NCI-H2227 (cell line): ENCODE measurements around the gene ST8SIA5.
A peak's percentile ranks its signal among the peaks of the same experiment; 100 is the strongest.

ENCODE experiments used
- DNase-seq: peaks from one replicate; lab custom pipeline; 2025; ENCODE audit not compliant: unreplicated experiment; lab: John Stamatoyannopoulos, UW

The ST8SIA5 gene

DNA sequence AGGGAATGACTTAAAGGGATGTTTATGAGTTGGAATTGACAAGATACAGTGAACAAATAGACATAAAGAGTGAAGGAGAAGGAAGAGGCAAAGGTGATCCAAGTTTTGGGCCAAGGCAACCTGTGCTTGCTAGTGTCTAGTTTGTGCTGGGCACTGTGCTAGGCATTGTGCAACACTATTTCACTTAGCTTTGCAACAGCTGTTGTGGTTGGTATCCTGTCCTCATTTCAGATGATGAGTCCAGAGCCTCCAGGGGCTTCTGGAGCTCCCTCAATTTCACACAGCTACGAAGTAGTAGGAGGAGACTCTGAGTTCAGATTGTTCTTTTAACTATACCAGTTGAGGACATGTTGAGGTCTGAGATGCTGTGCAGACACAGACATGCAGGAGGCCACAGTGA lies 81.7 kb downstream of the ST8SIA5 start:
- DNase-seq, result no peak

DNA sequence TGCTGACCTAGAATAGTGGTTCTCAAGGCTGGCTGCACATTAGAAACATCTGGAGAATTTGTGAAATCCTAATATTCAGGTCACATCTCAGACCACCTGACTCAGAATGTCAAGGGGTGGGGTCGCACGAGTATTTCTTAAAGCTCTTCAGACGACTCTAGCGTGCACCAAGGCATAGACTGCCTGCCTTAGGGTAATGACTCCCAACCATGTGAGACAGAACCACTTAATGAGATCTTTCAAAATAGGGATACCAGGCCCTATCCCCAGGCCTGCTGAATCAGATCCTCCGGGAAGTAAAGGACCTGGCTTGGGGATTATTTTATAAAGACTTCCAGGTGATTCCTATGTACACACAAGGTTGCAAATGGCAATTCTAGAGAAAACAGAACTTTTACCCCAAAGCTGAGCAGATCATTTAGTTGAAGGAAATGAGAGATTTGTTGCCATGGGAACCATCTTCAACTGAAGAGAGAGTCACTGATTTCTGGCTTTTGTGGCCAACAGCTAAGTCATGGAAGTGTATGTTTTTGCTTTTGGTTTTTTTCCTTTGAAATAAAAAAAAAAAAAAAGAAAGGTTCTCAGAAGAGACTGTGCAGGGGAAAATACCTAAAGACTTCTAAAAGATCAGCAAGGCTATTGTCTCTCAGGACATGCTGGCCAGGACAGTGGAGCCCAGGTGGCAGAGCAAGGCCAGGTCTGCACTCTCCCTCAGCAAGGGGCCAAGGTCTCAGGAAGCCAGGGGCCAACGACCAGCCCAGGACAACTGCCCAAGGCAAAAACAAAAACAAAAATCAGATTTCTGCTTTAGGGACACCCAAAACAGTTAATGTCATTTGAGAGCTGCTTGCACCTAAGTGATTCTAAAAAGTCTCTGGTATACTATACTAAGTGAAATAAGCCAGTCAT lies 84.5 kb downstream of the ST8SIA5 start:
- DNase-seq, result peak; percentile 13

GRCh38 chr18:46668694-46669093 lies 88.2 kb downstream of the ST8SIA5 start:
- DNase-seq, result no peak

GRCh38 chr18:46668135-46668534 lies 88.7 kb downstream of the ST8SIA5 start:
- no peak for DNase-seq

DNA sequence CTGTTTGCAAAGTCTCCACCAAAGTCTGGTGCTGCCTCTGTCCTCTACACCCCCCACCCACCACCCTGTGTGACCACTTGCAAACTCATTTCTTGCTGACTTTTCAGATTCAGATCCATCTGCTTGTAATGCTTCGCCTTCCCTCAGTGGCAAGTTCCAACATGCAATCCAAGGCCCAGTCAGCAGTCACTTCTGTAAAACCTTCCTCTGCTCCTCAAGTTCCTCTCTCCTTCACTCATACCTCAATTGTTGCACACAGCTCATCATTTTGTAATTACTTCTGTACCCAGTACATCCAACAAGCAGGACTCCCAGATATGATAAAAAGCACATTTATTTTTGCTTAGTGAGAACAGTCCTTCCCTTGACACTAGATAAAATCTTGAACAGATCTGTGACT lies 93.3 kb downstream of the ST8SIA5 start:
- no peak for DNase-seq

DNA sequence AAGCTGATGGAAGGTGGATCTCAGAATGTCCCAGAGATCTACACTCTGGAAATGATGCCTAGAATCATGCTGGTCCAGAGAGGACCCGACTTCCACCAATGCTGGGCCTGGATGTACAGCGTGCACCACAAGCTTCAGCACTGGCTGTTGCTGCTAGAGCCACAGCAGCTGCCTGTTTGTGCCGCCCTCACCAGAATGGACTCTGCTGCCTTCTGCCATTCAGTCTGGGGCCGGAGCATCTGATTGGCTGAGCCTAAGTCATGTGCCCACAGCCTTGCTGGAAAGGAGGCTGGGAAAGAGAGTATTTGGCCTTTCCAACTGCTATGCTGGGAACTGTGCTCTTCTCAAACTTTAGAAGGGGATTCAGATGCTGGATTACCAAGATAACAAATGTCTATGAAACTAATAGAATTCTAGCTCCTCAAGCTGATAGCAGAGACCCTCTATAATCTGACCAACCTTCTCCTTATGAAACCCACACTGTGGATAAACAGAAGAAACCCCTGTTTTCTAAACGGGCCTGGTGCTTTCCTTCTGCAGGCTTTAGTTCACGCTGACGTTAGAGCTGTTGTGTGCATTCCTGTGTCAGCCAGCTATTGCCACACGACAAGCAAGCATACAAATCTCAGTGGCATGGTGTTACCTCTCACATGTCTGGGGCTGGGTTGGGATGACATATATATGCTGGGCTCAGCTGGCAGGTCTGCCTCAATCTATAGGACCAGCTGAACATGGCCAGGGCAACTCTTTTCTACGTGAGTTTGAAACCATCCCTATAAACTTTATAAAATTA lies 95.7 kb downstream of the ST8SIA5 start:
- peak; percentile 73 for DNase-seq

GRCh38 chr18:46659484-46659883 lies 97.4 kb downstream of the ST8SIA5 start:
- no peak for DNase-seq

DNA sequence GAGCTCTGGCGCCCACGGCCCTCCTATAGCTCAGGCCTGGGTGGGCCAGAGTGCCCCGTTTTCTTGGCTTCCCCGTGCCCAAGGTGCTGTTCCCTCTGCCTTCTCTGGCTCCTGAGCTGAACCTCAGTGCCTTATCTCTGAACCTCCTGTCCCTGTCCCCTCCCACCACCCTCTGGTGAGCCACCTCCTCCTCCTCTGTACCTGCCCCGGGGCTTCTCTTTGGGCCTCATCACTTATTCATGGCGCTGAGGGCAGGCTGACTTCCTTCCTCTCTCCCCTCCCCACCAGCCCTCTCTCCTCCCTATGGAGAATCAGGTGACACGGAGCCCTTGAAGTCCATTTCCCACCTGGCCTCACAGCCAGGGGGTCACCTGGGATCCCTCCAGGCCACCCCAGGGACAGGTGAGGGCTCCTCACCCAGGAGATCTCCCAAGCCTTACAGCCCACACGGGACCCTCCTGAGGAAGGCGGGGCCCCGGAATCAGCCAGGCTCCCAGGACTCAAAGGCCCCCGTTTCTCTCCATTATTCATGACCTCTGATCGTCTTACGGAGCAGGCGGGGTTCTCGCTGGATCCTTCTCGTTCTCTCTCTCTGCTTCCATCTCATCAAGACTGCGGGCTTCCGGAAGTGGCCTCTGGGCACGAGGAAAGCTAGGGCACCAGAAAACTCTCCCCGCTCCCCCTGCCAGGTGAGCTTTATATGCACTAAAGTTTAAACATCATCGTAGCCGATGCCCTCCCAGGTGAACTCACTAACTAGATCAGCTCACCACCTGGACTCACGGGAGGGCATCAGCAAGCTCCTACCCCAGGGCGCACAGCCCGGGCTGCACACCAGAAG lies 99.5 kb downstream of the ST8SIA5 start, which contains the start of gene LOXHD1:
Gene LOXHD1 (minus strand): TSS at position 106 of the 841 bp plus-strand sequence. CDS start 187 bp downstream, outside the sequence.
- no peak for DNase-seq

DNA sequence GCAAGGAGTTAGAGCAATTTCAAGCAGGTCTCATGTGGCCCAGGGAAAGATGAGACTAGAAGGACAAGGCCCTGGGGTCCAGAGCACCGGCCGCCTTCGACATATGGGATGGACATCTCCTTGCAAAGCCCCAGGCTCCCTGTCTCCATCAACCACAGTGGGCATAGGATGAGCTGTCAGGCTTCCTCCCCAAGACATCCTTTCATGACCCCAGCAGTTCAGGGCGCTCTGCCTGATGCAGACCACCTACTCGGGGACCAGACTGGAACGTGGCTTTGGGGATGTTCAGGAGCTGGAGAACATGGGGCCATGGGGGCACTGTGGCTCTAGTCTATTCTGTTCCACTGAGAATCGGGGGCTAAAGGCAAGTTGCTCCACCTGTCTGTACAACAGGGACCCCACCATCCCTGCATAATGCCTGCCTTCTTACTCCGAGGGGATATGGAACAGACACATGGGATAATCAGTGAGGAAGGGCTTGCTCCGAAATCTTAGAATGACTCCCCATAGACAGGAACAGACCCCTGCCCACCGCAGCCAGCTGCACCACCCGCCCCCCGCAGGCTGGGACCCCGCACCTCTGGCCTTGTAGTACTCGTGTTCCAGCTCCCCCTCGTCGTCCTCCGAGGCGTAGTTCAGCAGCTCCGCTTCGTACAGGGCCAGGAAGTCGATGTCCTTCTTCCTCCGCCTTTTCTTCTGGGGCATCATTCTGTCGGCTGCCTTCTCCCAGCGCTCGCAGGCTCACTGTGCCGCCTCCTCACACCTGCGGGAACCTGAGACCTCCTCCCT lies 100.3 kb downstream of the ST8SIA5 start:
- DNase-seq, result no peak

DNA sequence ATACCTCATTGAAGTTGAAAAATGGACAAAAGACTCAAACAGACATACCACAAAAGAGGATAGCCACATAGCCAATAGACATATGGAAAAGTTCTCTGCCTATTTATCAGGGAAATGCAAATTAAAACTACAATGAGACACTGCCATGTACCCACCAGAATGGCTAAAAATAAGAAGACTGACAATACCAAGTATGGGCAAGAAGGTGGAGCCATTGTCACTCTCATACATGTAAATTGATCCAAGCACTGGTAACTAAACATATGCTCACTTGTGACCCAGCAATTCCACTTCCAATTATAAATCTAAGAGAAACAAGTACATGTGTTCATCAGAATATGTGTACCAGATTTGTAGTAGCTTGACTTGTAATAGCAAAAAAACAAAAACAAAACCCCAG lies 104.5 kb downstream of the ST8SIA5 start:
- DNase-seq, result no peak

GRCh38 chr18:46650681-46651080 lies 106.2 kb downstream of the ST8SIA5 start:
- no peak for DNase-seq

DNA sequence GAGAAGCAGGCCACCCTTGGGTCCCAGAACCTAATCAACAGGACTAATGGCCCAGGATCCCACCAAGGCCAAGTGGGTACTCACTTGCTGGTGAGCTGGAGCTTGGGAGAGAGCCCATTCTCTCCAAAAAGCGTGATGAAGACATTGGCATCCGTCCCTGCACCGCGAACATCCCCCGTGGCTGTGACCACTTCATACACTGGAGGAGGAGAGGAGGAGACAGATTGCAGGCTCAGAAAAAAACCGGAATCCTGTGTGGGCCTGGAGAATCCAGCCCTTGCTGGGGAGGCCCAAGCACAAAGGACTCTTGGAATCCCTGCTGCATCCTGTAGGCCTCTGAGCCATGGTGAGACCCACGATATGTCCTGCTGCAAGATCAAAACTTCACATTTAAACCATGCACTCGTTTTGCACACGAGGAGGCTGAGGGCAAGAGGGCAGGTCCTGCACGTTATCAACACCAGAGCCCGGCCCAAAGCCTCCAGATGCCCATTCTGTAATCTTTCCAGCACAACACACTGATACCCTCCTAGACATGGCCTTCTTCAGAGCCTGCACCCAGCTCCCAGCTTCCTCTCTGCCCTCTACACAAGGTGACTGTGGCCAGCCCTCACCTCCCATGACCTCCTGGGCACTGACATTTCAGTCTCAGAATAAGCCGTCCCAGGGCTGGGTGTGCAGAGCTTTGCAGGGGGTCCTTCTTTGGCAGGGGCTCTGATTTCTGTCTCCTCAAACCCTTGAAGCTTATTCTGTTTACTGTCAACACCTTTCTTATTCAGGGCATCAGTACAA lies 107.6 kb downstream of the ST8SIA5 start:
- no peak for DNase-seq

- no peak for DNase-seq
Observed at GRCh38 chr18:46646468-46646867, 110.4 kb downstream of the ST8SIA5 start.

GRCh38 chr18:46642561-46642960 lies 114.3 kb downstream of the ST8SIA5 start:
- no peak for DNase-seq

DNA sequence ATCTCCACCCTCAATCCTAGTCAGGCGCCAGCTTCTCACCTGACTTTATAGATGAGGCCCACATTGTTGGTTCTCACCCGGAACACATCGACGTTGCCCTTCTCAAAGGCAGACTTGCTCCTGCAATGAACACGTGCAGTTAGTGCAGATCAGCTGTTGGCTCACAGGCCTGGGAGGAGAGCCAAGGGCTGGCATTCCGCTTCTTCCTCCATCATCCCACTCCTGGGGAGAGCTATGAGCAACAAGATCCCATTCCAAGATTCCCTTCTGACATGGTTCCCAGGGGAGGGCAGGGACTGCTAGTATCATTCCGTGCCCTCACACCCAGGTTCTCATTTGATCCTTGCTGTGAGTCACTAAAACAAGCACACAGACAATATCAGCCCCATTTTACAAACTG lies 114.9 kb downstream of the ST8SIA5 start:
- no peak for DNase-seq

- DNase-seq, result no peak
Observed at GRCh38 chr18:46639386-46639785, 117.5 kb downstream of the ST8SIA5 start.

DNA sequence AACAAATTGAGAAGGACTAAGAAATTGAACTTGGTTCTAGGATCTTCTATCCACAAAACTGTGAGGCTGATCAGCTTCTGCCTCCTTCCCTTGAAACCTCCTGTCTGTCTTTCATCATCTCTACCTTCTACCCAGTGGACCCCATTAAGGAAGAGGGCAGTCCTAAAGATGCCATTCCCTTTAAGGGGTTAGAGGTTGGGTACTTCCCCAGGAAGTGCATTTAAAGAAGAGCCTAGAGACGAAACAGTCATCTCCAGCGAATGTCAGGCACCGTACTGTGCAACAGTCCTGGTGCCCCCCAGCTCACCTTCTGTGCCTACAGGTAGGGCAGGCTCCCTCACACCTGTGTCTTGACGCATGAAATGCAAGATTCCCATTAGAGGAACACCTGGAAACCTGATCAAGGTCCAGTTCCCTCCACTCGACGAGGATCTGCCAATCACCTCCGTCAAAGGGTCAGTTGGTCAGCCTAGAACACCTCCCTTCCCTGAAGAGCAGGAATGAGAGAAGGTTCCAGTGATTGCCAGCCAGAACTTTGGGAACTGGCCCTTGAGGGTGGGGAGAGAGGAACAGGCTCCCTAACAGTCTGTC lies 120.7 kb downstream of the ST8SIA5 start:
- DNase-seq, result no peak

DNA sequence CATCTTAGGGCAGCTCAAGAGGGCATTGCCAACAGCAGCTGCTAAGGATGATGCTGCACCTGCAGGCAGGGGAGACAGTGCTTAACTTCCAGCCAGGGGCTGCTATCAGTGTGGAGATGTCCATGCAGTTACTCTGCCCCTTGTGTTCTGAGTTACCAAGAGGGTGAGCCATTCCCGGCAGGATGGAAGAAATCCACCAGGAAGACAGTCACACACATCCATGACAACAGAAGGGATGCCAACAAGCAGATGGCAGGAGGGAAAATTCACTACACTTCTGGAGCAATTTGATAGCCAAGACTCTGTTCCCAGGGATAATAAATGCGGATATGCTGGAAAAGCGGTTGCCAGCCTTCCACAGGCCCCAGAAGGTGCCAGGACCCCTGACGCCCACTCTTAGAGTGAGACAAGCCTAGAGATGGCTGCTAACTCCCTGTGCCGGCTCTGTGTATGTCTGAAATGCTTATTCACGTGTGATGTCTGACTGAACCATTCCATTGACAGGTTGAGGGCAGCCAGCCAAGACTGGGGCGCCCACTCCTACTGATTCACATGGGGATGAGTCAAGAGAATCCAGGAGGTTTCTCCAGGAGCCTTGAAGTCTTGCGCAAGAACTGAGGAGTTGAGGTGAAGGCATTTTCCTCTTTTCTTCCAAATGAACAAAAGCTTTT lies 124.3 kb downstream of the ST8SIA5 start:
- no peak for DNase-seq

DNA sequence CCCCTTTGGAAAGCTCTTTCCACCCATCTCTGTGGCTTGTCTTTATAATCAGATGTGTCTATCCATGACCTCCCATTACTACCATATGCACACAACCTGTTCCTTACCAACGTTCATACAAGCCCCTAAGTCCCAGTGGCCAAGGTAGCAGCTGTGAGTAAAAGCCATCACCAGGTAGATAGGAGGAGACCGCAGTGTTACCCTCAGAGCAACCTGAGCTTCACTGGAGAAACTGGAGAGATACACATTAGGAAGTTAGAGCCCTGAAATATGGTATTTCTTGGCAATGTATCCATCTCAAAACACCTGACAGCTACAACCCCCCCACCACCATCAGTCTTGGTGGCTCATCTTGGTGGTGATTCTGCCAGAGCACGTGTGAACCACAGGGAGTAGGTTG lies 125.9 kb downstream of the ST8SIA5 start:
- DNase-seq, result no peak
